DND-41 (cell line): Measurements from ENCODE around the gene NTN5.

ENCODE experiments used
- ATAC-seq: fragments of 200-7000 bp; cut with Tn5 transposase; 3 replicates; pipeline ENCODE4 v1.9.1; 2021; ENCODE audit warnings: low read depth; ENCODE audit not compliant: insufficient read depth
- DNase-seq: peaks from one replicate; pipeline ENCODE4 v3.0.0-alpha.2; 2020
- H2AFZ ChIP-seq: 2 replicates; pipeline ENCODE4 v1.6.0; 2012; ENCODE audit warnings: low read depth, low read length
- H3K27ac ChIP-seq: 2 replicates; pipeline ENCODE4 v1.5.1; 2012; ENCODE audit warnings: low read length, inconsistent platforms
- H3K27me3 ChIP-seq: fragments of 200-600 bp; sonication (generic); 2 replicates; pipeline ENCODE4 v1.6.0; 2012; ENCODE audit warnings: low read length, mild to moderate bottlenecking, inconsistent platforms; ENCODE audit not compliant: insufficient read depth, poor library complexity
- H3K36me3 ChIP-seq: 2 replicates; pipeline ENCODE4 v1.5.1; 2012; ENCODE audit warnings: low read length, inconsistent platforms; ENCODE audit not compliant: insufficient read depth
- H3K4me1 ChIP-seq: 2 replicates; pipeline ENCODE4 v1.5.1; 2012; ENCODE audit warnings: mild to moderate bottlenecking, low read length; ENCODE audit not compliant: insufficient read depth
- H3K4me2 ChIP-seq: 2 replicates; pipeline ENCODE4 v1.6.0; 2012; ENCODE audit warnings: mild to moderate bottlenecking, moderate library complexity, low read length, inconsistent platforms; ENCODE audit not compliant: insufficient read depth
- H3K4me3 ChIP-seq, 2 experiments: fragments of 200-600 bp in 1 of 2; shearing (Covaris generic) in 1 of 2; 2 replicates each; pipeline ENCODE4 v1.5.1; 2012 to 2016; ENCODE audit warnings: inconsistent platforms in 2 of 2, low read length in 2 of 2, mild to moderate bottlenecking in 2 of 2, low read depth in 1 of 2, moderate library complexity in 1 of 2
- H3K79me2 ChIP-seq: 2 replicates; pipeline ENCODE4 v1.6.0; 2012; ENCODE audit warnings: low read length, inconsistent platforms; ENCODE audit not compliant: insufficient read depth
- H3K9ac ChIP-seq: 2 replicates; pipeline ENCODE4 v1.6.0; 2012; ENCODE audit warnings: low read depth, mild to moderate bottlenecking, inconsistent platforms, low read length, moderate library complexity
- H3K9me3 ChIP-seq: 2 replicates; pipeline ENCODE4 v1.5.1; 2012; ENCODE audit warnings: low read length, moderate library complexity, mild to moderate bottlenecking, inconsistent platforms; ENCODE audit not compliant: insufficient read depth, severe bottlenecking
- H4K20me1 ChIP-seq: 2 replicates; pipeline ENCODE4 v1.6.0; 2012; ENCODE audit warnings: low read length; ENCODE audit not compliant: insufficient read depth
- EZH2 ChIP-seq: IDR thresholded peaks from 3 replicates; pipeline ENCODE4 v1.6.1; 2012; ENCODE audit warnings: borderline replicate concordance, low read depth, mild to moderate bottlenecking, moderate library complexity, low read length, inconsistent platforms; ENCODE audit not compliant: severe bottlenecking
- TF ChIP-seq, protein P1 (sequence below): IDR thresholded peaks from 2 replicates; pipeline ENCODE4 v1.5.1; 2012; ENCODE audit warnings: borderline replicate concordance, low read length, moderate library complexity, mild to moderate bottlenecking; ENCODE audit not compliant: poor library complexity, severe bottlenecking; ENCODE audit errors: extremely low read depth

Gene NTN5

DNA sequence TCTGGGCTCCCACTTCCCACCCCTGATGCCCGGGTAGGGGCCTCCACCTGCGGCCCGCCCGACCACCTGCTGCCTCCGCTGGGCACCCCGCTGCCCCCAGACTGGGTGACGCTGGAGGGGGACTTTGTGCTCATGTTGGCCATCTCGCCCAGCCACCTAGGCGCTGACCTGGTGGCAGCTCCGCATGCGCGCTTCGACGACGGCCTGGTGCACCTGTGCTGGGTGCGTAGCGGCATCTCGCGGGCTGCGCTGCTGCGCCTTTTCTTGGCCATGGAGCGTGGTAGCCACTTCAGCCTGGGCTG lies 43.6 kb downstream of the NTN5 start:
- peak; percentile 8 for DNase-seq
- no peaks in the 10 kb centered on the region for H3K27me3 ChIP-seq
- peaks cover 22% of the 10 kb centered on the region for H3K79me2 ChIP-seq
- H3K9me3 ChIP-seq = no peaks in the 10 kb centered on the region
- H3K4me1 ChIP-seq = peaks cover 33% of the 10 kb centered on the region
- H2AFZ ChIP-seq = no peak overlapping the region
- no peak for TF ChIP-seq EZH2
- TF ChIP-seq, protein P1, sequence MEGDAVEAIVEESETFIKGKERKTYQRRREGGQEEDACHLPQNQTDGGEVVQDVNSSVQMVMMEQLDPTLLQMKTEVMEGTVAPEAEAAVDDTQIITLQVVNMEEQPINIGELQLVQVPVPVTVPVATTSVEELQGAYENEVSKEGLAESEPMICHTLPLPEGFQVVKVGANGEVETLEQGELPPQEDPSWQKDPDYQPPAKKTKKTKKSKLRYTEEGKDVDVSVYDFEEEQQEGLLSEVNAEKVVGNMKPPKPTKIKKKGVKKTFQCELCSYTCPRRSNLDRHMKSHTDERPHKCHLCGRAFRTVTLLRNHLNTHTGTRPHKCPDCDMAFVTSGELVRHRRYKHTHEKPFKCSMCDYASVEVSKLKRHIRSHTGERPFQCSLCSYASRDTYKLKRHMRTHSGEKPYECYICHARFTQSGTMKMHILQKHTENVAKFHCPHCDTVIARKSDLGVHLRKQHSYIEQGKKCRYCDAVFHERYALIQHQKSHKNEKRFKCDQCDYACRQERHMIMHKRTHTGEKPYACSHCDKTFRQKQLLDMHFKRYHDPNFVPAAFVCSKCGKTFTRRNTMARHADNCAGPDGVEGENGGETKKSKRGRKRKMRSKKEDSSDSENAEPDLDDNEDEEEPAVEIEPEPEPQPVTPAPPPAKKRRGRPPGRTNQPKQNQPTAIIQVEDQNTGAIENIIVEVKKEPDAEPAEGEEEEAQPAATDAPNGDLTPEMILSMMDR = no peak
- ATAC-seq = no peak
- H3K4me3 ChIP-seq = no peak overlapping the region
- H4K20me1 ChIP-seq = peaks cover 11% of the 10 kb centered on the region
- no peak overlapping the region for H3K4me2 ChIP-seq
- peaks cover 73% of the 10 kb centered on the region for H3K36me3 ChIP-seq
- H3K27ac ChIP-seq = no peak overlapping the region
- no peak overlapping the region for H3K9ac ChIP-seq

DNA sequence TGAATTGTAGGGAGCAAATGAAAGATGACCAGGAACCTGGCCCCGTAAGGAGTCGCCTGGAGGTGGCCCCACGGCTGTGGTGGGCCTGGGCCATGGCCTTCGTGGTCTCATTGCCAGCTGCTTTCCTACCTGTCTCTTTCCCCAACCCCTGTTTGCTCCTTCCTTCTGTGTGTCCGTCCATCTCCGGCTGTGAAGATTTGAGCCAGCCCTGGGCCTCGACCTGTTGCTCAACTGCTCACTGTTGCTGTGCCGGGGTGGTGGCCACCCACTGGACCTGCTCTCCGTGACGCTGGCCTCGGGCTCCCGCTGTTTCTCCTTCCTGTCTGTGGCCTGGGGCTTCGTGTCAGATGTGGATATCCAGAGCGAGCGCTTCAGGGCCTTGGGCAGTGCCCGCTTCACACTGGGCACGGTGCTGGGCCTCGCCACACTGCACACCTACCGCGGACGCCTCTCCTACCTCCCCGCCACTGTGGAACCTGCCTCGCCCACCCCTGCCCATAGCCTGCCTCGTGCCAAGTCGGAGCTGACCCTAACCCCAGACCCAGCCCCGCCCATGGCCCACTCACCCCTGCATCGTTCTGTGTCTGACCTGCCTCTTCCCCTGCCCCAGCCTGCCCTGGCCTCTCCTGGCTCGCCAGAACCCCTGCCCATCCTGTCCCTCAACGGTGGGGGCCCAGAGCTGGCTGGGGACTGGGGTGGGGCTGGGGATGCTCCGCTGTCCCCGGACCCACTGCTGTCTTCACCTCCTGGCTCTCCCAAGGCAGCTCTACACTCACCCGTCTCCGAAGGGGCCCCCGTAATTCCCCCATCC lies 44.1 kb downstream of the NTN5 start:
- TF ChIP-seq, protein P1 = no peak
- TF ChIP-seq EZH2 = no peak
- Histone ChIP-seq H4K20me1 (peaks cover 11% of the 10 kb centered on the region), H3K4me1 (peaks cover 30% of the 10 kb centered on the region), H3K27ac (no peak overlapping the region), H3K4me3 (no peak overlapping the region), H3K79me2 (peaks cover 22% of the 10 kb centered on the region), H3K9ac (no peak overlapping the region), H3K9me3 (no peaks in the 10 kb centered on the region), H3K27me3 (no peaks in the 10 kb centered on the region), H3K4me2 (no peak overlapping the region), H2AFZ (no peak overlapping the region), H3K36me3 (peaks cover 73% of the 10 kb centered on the region)
- no peak for ATAC-seq
- DNase-seq = peak; percentile 10

DNA sequence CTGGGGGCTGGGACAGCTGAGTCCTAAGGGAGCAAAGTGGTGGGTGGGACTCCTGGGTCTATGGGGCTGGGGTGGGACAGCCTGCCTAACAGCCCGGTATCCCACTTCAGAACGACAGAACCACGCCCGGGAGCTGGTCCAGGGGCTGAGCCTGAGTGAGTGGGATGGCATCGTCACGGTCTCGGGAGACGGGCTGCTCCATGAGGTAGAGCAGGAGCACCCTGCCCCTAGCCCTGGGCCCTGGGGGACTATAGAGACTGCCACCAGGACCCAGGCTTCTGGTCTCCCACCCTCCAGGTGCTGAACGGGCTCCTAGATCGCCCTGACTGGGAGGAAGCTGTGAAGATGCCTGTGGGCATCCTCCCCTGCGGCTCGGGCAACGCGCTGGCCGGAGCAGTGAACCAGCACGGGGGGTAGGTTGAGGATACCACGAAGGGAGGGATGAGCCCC lies 44.9 kb downstream of the NTN5 start:
- H3K4me1 ChIP-seq = peaks cover 30% of the 10 kb centered on the region
- H3K9me3 ChIP-seq = no peaks in the 10 kb centered on the region
- H3K79me2 ChIP-seq = peaks cover 28% of the 10 kb centered on the region
- no peak overlapping the region for H3K4me3 ChIP-seq
- peaks cover 11% of the 10 kb centered on the region for H4K20me1 ChIP-seq
- no peaks in the 10 kb centered on the region for H3K27me3 ChIP-seq
- TF ChIP-seq EZH2 = no peak
- TF ChIP-seq, protein P1 = no peak
- no peak overlapping the region for H3K27ac ChIP-seq
- H2AFZ ChIP-seq = no peak overlapping the region
- H3K9ac ChIP-seq = no peak overlapping the region
- ATAC-seq (no peak), DNase-seq (no peak)
- H3K36me3 ChIP-seq = peaks cover 68% of the 10 kb centered on the region
- no peak overlapping the region for H3K4me2 ChIP-seq
